NCI-H1436 (cell line): ENCODE data around the gene LRRC4B.

Source experiments
- DNase-seq: peaks from one replicate; lab custom pipeline; 2025; lab: John Stamatoyannopoulos, UW

Gene LRRC4B

DNA sequence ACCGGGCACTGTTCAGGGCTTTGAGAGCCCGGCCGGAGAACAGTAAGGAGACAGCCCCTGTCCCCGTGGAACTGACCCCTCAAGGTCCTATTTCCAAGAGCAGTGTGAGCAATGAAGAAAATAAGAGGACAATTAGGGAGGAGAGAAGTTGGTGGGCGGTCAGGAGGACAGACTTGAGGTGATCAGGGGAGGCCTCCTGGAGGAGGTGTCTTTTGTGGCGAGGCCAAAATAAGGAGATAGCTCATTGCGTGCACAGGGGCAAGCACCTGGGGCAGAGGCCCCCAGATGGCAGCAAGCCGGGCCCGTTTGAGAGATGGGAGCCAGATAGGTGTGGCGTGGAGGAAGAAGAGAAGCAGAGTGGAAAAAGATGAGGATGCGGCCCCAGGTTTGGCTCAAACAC lies 2.8 kb upstream of the LRRC4B start:
- DNase-seq, result no peak

DNA sequence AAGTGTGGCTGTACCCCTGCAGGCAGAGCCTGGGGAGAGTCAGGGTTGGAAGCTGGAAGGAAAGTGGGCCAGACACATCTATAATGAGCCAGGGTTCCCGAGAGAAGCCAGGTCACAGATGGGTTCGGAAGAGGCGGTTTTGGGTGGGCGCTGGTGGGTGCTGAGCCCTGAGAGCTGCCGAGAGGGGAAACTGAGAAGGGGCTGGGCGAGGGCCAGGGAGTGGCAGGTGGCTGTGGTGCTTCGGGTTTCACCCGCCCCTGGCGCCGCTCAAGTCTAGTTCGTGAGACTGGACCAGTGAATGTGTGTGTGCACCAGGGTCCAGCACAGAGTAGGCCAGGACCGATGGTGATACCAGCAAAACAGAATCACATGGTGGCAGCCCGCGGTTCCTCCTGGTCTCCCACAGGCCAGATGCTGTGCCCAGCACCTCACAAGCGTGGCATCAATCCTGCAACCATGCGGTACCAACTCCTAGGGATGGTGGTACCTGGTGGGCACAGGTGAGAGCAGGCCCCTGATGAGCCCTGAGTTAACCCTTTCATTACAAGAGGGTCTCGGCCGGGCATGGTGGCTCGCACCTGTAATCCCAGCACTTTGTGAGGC lies 1.8 kb upstream of the LRRC4B start:
- DNase-seq, result no peak

DNA sequence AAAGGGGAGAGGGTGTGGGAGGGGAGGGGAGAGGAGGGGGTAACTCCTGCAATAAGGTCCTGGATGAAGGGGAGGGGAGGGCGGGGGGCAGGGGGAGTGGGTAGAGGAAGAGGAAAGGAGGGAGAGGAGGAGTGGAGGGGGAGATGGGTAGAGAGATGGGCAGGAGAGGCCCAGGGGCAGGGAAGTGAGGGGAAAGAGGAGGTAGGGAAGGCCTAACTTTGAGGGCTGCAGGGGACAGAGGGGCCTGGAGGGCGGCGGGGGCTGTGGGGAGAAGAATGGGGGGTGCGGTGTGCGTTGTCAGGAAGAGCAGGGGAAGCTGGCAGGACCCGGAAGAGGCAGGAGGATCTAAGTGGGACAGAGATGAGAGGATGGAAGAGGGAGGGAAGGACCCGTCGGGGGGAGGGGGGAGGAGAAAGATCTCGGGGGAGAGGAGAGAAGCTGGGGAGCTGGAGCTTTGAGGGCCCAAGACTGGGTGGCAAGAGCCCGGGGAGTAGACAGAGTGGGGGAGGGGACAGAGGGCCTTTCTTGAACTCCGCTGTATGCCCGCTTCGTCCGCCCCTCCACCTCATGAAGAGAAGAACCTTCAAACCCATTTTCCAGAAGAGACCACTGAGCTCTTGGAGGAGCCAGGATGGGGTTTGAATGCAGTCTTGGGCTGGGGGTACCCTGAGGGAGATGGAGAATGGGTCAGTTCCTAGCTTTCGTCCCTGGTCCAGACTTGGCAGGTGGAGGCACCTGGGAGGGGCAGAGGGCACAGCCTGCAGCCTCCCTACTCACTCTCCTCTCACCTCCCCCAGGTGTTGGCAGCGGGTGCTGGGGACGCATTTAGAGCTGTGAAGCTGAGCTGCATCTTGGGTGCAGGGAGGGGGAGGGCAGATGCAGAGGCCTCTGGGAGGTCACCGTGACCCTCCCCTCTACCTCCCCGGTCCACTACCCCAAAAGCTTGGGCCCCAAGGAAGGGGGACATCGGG lies 778 bp upstream of the LRRC4B start:
- DNase-seq, result no peak

DNA sequence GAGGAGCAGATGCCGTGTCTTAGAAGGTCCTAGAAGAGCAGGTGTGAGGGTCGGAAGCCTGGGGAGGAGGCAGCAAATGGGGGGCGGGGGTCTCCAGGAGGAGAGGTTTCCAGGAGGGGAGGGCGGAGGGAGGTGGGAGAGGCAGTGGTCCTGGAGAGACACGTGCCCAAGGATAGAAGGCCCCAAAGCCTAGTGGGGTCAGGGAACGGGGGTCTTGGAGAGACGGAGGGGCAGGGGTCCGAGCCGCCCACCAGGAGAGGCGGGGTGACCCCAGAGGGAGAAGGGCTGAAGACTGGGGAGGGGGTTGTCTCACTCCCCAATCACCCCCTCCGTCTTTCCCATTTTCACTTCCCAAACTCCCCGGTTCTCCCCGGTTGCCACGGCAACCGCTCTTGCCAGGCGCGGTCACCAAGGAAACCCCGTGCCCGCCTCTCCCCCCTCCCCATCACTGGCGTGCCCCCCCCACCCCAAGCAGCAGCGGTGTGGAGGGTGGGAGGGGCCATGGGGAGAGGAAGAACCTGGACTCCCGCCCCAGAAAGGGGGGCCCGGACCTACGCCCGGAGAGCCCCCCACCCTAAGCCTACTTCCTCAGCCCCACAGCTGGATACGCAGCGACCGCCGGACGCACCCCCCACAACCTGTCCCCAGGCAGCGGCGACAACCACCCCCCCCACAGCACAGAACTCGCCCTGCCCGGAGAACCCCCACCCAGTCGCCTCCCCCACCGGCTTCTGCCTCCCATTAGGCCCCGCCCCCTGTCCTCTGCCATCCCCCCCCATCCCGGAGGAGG lies 988 bp downstream of the LRRC4B start:
- DNase-seq, result no peak

DNA sequence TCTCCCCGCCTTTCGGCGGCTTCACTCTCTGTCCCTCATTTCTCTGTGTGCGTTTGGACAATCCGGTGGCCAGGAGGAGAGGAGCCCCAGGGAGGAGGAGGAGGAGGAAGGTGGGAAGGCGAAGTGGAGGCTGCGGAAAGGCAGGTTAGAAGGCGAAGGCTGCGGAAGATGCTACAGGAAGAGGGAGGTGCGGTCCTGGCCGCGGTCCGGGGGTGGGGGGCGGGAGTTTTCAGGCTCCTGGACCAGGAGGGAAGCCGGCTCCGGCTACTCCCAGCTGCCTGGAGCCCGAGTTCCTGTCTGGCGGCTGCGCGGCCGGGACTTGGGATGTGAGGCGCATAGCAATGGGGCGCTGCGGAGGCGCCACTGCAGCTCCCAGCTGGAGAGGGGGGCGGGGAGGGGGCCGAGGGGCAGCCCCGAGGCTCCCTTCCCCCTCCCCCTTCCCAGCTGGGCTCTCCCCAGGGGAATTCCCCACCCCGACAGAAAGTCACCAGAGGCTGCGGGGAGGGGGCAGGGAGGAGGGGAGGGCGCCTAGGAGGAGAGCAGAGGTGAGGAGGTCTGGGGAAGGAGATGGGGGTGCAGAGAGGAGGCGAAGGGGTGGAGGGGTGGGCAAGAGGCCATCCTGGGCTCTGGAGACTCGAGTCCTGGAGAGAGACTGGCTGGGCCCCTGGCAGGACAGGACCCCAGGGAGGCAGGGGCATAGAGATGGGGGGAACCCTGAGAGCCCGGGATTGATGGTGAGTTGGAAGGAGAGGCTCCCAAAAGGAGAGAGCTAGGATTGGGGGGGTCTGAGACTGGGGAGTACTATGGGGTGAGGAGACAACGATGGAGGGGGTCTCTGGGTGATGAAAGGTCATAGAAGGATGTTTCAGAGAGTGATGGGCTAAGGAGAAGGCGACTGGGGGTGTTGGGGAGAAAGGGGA lies 2.0 kb downstream of the LRRC4B start:
- no peak for DNase-seq

DNA sequence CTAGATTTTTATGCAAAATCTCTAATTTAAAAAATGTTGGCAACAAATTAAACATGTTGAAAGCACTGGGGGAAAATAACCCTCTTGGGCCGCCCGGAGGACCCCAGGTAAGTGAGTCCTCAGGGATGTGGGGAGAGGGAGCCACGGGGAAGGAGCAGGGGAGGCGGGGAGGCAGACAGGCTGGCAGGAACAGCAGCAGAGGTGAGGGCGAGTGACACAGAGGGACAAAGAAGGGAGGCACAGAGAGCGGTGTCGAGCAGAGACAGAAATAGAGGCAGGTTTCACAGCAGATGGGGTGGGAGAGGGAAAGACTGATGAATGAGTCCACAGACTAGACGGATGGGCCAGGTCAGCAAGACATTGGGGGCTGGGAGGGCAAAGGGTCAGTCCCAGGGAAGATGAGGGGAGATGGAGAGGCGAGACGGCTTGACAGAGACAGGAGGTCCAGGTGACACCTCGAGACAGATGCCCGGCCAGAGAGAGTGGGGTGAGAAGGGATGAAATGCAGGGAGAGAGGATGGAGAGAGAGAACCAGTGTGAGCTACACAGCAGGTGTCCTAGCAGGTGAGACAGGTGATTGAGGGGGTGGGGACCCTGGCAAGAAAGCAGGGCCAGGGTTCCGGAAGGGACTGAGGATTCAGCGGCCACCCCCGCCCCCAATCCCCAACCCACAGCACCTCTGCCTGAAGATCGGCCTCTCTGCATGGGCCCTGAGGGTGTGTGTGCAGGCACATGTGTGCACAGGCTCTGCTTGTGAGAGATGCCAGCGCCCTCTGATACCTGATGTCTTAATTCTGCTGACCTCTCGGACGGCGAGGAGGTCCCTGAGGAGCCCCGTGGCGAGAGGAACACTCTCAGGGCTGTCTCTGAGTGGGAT lies 3.8 kb downstream of the LRRC4B start:
- no peak for DNase-seq

DNA sequence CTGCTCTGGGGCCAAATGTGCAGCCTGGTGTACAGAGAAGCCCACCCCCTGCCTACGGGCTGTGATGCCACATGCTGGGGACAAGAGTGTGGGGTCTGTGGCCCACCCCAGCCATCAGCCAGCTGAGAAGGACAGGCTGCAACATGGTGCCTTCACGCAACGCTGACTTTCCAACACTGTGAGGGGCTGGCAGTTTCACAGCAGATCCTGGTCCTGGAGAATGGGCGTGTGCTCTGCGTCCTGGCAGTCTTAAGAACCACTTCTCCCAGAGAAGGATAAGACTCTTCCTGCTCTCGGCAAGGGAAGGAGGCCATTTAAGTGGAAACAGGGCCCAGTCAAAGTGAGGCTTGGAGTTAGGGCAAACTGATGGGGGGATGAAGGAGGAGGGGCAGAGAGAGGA lies 4.6 kb downstream of the LRRC4B start:
- no peak for DNase-seq

DNA sequence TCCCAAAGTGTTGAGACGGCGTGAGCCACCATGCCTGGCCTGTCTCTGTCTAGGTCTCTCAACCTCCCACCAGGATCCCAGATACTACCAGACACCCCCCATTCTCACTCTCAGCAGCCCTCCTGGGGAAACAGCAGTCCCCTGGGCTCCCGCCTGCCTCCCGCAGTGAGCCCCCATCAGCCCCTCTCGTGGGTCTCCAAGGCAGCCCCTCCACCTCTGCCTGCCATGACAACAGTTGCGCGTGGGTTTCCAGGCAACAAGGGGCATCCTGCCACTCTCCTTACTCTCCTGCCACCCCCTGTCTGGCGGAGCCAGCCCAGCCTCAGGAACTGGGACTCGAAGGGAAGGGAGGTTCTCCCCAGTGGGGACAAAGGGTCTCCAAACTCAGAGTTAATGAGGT lies 5.2 kb downstream of the LRRC4B start:
- no peak for DNase-seq

DNA sequence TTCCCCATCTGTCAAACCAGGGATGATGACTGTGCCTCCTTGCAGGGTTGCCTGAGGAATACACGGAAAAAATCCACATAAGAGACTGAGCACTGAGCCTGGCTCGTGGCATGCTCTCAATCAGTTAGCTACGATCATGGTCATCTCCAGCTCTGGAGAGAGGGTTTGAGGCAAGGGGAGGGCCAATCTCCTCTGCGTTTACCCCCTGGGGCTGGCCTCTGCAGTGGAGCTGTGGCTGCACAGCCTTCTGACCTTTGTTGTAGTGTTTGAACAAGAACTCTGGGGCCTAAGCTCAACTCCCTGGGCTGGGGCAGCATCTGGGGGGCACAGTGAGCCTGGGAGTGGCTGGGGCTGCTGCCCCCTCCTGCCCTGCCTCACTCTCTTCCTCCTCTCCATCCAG lies 5.9 kb downstream of the LRRC4B start:
- DNase-seq, result no peak

DNA sequence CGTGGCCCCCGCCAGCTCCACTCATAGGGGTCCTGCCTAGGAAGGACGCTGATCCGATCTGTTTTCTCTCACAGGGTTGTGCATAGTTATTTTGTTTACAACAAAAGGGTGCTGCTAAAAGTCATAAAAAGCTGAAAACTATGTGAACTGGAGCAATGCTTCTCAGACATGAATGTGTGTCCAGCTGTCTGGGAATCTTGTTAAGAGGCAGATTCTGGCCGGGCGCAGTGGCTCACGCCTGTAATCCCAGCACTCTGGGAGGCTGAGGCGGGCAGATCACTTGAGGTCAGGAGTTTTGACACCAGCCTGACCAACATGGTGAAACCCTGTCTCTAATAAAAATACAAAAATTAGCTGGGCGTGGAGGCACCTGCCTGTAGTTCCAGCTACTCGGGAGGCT lies 8.6 kb downstream of the LRRC4B start:
- DNase-seq, result no peak

DNA sequence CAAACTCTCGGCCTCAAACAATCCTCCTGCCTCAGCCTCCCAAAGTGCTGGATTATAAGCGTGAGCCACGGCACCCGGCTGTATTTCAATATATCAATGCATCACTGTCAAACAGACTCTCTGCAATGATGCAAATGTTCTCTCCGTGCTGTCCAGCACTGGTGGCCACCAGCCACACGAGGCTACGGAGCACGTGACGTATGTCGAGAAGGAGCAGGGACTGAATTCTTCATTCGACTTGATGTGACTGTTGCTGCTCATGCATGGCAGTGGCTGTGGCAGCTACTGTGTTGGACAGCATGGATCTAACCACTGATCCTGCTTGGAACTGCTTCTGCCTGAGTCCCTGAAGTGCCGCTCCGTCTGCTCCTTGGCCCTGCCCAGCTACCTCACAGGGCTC lies 9.8 kb downstream of the LRRC4B start:
- DNase-seq, result no peak

DNA sequence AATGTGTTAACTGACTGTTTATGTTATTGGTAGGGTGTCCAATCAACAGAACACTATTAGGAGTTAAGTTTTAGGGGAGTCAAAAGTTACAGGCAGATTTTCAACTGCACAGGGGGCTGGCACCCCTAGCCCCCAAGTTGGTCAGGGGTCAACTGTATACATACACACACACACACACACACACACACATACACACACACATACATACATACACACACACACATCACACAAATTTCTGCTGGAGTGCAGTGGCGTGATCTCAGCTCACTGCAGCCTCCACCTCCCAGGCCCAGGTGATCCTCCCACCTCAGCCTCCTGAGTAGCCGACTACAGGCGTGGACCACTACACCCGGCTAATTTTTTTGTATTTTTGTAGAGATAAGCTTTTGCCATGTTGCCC lies 10.2 kb downstream of the LRRC4B start:
- DNase-seq, result no peak

DNA sequence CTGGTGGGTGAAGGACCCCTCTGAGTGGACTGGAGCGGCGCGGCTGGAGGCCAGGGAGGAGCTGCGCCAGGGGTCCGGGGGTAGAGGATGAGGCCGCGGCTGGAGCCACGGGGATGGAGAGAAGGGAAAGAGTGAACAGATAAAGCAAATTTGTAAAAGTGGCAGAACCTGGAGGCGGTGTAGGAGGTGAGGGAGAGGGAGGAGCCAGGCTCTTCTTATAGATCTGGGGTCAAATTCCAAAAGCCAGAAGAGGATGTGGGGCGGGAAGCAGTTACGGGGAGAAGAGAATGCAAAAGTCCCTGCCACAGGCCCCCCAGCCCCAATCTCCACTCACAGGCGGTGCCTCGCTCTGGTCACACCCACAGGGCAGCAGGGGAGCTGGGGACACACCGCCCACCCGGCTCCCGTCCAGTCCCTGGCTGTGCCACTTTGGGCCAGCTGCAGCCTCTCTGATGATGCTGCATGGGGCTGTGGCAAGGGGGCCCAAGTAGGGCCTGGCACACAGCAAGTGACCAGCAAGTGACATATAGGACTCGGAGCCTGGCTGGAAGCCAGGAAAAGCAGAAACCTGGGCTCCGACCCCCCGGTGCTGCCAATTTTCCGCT lies 11.1 kb downstream of the LRRC4B start:
- no peak for DNase-seq

DNA sequence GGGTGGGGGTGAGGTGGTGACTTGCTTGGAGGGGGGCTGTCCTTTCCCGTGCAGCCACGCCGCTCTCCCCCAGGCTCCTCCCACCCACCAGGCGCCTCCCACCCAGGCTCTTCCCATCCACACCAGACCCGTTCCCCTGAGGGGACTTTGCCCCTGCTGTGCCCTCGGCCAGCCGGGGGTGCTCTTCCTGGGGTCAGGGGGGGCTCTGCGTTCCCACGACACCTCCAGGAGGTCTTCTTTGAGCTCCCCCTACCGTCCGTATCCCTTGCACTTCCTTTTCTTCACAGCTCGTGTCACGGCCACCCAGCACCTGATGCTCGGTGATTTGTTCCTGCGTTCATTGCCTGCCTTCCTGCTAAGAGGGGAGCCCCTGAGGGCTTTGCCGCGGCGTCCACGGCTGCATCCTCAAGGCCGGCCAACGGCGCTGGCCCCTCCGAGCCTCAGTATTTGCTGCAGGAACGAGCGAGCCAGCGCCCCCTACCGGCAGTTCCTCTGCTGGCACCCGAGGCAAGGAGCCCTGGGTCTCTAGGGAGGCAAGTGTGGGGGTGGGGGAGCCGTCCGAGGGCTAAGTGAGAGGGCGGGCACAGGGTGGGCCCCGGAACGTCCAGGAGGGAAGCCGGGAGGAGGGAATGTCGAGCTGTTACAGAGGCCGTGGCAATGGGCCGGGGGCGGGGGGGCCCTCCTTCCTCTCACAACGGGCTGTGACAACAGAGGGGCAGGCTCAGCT lies 11.8 kb downstream of the LRRC4B start:
- peak; percentile 89 for DNase-seq

DNA sequence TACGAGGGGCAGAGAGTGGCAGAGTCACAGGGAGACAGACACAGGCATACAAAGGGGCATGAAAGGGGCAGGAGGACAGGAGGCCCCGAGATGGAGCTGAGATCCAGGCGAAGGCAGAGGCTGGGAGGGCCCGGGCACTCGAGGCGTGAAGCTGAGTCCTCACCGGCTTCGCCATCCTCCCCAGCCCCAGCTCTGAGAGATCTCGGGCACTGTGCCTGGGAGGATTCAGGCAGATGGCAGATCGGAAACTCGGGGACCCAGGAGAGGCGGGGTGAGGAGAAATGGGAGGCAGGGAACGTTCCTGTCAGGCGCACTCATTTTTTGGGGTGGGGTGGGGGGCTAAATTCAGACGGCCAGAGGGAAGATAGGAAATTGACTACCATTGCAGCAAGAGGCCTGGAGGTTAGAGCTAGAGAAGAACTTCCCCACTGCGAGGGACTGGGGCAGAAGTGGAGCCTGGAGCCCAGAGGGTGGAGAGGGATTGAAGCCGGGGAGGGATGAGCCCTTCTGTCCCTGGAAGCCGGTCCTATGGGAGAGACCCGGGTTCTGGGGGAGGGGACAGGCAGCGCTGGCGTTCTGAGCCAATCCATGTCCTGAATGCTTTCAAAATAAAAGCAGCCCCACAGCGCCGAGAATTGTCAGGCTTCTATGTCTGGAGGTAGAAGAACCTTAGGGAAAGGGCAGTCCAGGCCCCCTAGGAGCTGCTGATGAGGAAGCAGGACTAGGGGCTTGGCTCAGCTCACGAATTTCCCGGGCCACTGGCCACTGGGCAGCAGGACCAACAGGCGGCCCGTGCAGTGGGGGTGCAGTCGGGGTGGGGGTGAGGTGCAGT lies 12.6 kb downstream of the LRRC4B start:
- no peak for DNase-seq

DNA sequence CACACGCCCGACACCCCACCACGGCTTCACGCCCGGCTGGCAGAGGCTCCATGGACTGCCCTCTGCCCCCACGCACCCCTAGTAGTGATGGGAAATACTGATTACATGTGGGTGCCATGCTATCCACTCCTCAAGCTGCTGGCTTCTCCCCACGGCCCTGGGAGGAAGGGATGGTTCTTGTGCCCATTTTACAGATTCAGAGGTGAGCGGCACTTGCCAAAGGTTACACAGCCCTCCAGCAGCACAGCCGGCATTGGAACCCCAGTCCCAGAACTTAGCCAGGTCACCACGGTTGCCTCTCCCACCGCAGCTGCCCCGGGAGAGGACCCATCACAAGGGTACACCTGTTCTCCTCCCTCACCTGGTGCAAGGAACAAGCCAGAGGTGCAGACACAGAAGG lies 13.2 kb downstream of the LRRC4B start:
- DNase-seq, result no peak

DNA sequence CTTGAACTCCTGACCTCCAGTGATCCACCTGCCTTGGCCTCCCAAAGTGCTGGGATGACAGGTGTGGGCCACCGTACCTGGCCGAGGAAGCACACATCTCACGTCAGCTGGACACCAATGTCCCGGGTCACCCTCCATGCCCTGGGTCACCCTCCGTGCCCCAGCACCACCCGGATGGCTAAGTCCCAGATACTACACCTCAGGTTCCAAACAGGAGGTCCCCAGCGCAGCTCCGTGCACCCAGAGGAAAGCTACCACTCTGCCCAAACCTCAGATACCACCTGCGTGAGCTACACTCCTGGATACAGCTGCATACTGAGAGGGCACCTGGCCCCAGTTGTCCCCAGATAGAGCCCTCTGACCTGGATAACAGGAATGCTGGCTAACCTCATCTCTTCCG lies 14.0 kb downstream of the LRRC4B start:
- no peak for DNase-seq

DNA sequence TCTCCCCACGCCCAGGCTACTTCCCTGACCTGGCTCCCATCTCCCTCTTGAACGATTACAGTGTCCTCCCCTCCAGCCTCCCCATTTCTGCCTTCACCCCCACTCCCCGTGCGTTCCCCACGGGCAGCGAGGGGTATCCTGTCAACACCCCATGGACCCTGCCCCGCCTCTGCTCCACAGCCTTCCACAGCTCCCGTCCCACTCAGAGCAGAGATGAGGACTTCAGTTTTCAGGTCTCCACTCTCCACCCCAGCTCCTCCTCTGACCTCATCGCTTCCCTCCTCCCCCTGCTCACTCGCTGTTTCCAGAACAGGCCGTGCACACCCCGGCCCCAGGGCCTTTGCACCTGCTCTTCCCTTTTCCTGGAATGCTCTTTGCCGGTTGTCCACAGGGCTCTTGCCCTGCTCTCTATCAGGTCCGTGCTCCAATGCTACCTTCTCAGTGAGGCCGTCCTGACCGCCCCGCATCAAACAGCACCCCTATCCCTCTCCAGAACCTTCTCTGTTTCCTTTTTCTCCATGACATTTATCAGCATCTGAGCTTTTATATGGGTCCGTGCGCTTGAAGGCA lies 15.0 kb downstream of the LRRC4B start:
- DNase-seq, result no peak
